IPS-11a (cell line): Measurements from ENCODE around the gene MRPS5.
"Not testable (repeated sequence)": the region's sequence is repeated elsewhere in the genome, so short reads cannot be mapped to it uniquely, and the experiment has no call there.

ENCODE experiments used
- H3K4me3 ChIP-seq: one replicate; pipeline ENCODE4 v1.5.1; 2013; ENCODE audit warnings: low read depth, low read length, control low read depth

The MRPS5 gene

GRCh38 chr2:95047629-95048510 is 73.7 kb downstream of the MRPS5 start:
- no peak overlapping the region for H3K4me3 ChIP-seq

GRCh38 chr2:95046371-95047112 is 75.1 kb downstream of the MRPS5 start:
- no peak overlapping the region for H3K4me3 ChIP-seq

- no peak overlapping the region for H3K4me3 ChIP-seq
These were observed 77.0 kb downstream of the MRPS5 start for GRCh38 chr2:95044601-95045000.

GRCh38 chr2:95043300-95044093 is 78.1 kb downstream of the MRPS5 start:
- no peak overlapping the region for H3K4me3 ChIP-seq

- no peak overlapping the region for H3K4me3 ChIP-seq
These were observed 78.9 kb downstream of the MRPS5 start for GRCh38 chr2:95042472-95043271.

GRCh38 chr2:95041824-95042442 is 79.7 kb downstream of the MRPS5 start:
- no peak overlapping the region for H3K4me3 ChIP-seq

- H3K4me3 ChIP-seq, result no peak overlapping the region
These were observed 80.4 kb downstream of the MRPS5 start for GRCh38 chr2:95041060-95041823.

- no peak overlapping the region for H3K4me3 ChIP-seq
These were observed 81.2 kb downstream of the MRPS5 start for GRCh38 chr2:95040426-95040825.

GRCh38 chr2:95039978-95040377 is 81.6 kb downstream of the MRPS5 start:
- no peak overlapping the region for H3K4me3 ChIP-seq

GRCh38 chr2:95039363-95039762 is 82.2 kb downstream of the MRPS5 start:
- no peak overlapping the region for H3K4me3 ChIP-seq

- no peak overlapping the region for H3K4me3 ChIP-seq
These were observed 82.8 kb downstream of the MRPS5 start for GRCh38 chr2:95038635-95039298.

- H3K4me3 ChIP-seq, result not testable (repeated sequence)
These were observed 83.6 kb downstream of the MRPS5 start for GRCh38 chr2:95037841-95038585.

- H3K4me3 ChIP-seq, result no peak overlapping the region
These were observed 84.2 kb downstream of the MRPS5 start for GRCh38 chr2:95037384-95037839.

- no peak overlapping the region for H3K4me3 ChIP-seq
These were observed 84.8 kb downstream of the MRPS5 start for GRCh38 chr2:95036596-95037383.
